MCF 10A (cell line): ENCODE measurements around the gene FSCN2. TPM values are rescaled to one million over a fixed set of nuclear protein-coding genes. Genes with fewer than 3 reads are reported as not detected.

ENCODE experiments used
- BruUV-seq: library from RNA; stranded (reverse); fragments of 400-500 nt; replicated peaks from 2 replicates; lab custom pipeline; 2021; lab: Mats Ljungman, UMichigan
- CTCF ChIA-PET: fragments of 300-600 bp; sonication (Branson Sonifier 250); formaldehyde crosslinking; extraction: SDS; loops from one replicate; lab custom pipeline; 2021; ENCODE audit warnings: antibody characterized with exemption, inconsistent platforms; lab: Yijun Ruan, JAX
- POLR2A ChIA-PET: fragments of 300-600, 350-650 bp; sonication (Branson Sonifier 250); formaldehyde crosslinking; extraction: SDS; loops from one replicate; lab custom pipeline; 2020; ENCODE audit warnings: antibody characterized with exemption, inconsistent platforms; lab: Yijun Ruan, JAX
- DNase-seq: peaks from one replicate; pipeline ENCODE4 v3.0.0-alpha.2; 2018; ENCODE audit not compliant: unreplicated experiment
- H3K27ac Mint-ChIP-seq: one replicate; pipeline ENCODE4 v1.8.0; 2022; ENCODE audit warnings: mild to moderate bottlenecking, low read depth, mixed read lengths; ENCODE audit not compliant: unreplicated experiment
- H3K27me3 Mint-ChIP-seq: one replicate; pipeline ENCODE4 v1.8.0; 2022; ENCODE audit warnings: mixed read lengths; ENCODE audit not compliant: insufficient read depth, unreplicated experiment
- H3K36me3 Mint-ChIP-seq: one replicate; pipeline ENCODE4 v1.8.0; 2022; ENCODE audit warnings: mild to moderate bottlenecking, moderate library complexity, mixed read lengths; ENCODE audit not compliant: insufficient read depth, unreplicated experiment
- H3K4me1 Mint-ChIP-seq: one replicate; pipeline ENCODE4 v1.8.0; 2022; ENCODE audit warnings: mixed read lengths; ENCODE audit not compliant: insufficient read depth, unreplicated experiment
- H3K4me3 Mint-ChIP-seq: one replicate; pipeline ENCODE4 v1.8.0; 2022; ENCODE audit warnings: mild to moderate bottlenecking, moderate library complexity, mixed read lengths; ENCODE audit not compliant: unreplicated experiment
- H3K9me3 Mint-ChIP-seq: one replicate; pipeline ENCODE4 v1.8.0; 2022; ENCODE audit warnings: mixed read lengths; ENCODE audit not compliant: unreplicated experiment
- CTCF ChIP-seq: fragments of 200-600 bp; IDR thresholded peaks from one replicate; pipeline ENCODE4 v1.8.0; 2022; ENCODE audit warnings: antibody characterized with exemption, mild to moderate bottlenecking; ENCODE audit not compliant: unreplicated experiment
- intact Hi-C: fragments of 100-400 bp; cut with micrococcal nuclease; formaldehyde crosslinking; loops from 2 replicates; pipeline ENCODE4 v1.14.1; 2022
- total RNA-seq: library from RNA; stranded (reverse); gene quantifications from 2 replicates; pipeline ENCODE4 v1.2.3, GENCODE V29; 2022

FSCN2 gene
- total RNA-seq, 1 experiment from 2014 or later: not detected

- ChIA-PET POLR2A (interaction anchor here (0.6 to 0.8 kb wide), 3 partner anchors 76 to 342 kb away, joined by 3 to 4 read pairs (median 3); partner anchors contain the start of gene MRPL12), CTCF (interaction anchor here (0.6 to 2.0 kb wide), 8 partner anchors 86 to 495 kb away, joined by 3 to 29 read pairs (median 4); no protein-coding TSS in a partner anchor)
- BruUV-seq: no TSS peak
- H3K9me3 Mint-ChIP-seq: no peaks in the 10 kb centered on the region
- H3K4me3 Mint-ChIP-seq: no peak overlapping the region
- TF ChIP-seq CTCF: no peak
- no peaks in the 10 kb centered on the region for H3K27me3 Mint-ChIP-seq
- H3K36me3 Mint-ChIP-seq: peaks cover 6% of the 10 kb centered on the region
- H3K27ac Mint-ChIP-seq: no peak overlapping the region
- intact Hi-C loops: loop anchor here (2.0 kb wide), 1 partner anchor 340 kb away; no protein-coding TSS in a partner anchor
- no peak for DNase-seq
- no peaks in the 10 kb centered on the region for H3K4me1 Mint-ChIP-seq
Observed at GRCh38 chr17:81483085-81483861, 44.9 kb upstream of the FSCN2 start.

- H3K27me3 Mint-ChIP-seq: no peaks in the 10 kb centered on the region
- peaks cover 6% of the 10 kb centered on the region for H3K36me3 Mint-ChIP-seq
- no peaks in the 10 kb centered on the region for H3K9me3 Mint-ChIP-seq
- H3K4me3 Mint-ChIP-seq: no peak overlapping the region
- ChIA-PET POLR2A (interaction anchor here (0.6 to 0.8 kb wide), 3 partner anchors 77 to 343 kb away, joined by 3 to 4 read pairs (median 3); partner anchors contain the start of gene MRPL12), CTCF (interaction anchor here (0.6 to 2.0 kb wide), 9 partner anchors 19 to 1742 kb away, joined by 3 to 29 read pairs (median 5); no protein-coding TSS in a partner anchor)
- no peaks in the 10 kb centered on the region for H3K4me1 Mint-ChIP-seq
- H3K27ac Mint-ChIP-seq: no peak overlapping the region
- intact Hi-C loops: loop anchor here (1.0 to 2.0 kb wide), 4 partner anchors 89 to 341 kb away; partner anchors contain the start of gene BAHCC1
- no peak for TF ChIP-seq CTCF
- BruUV-seq: no TSS peak
- DNase-seq: no peak
Observed at GRCh38 chr17:81483862-81484194, 44.3 kb upstream of the FSCN2 start.

- no peak overlapping the region for H3K4me3 Mint-ChIP-seq
- H3K27me3 Mint-ChIP-seq: no peaks in the 10 kb centered on the region
- DNase-seq: peak; percentile 70
- no peaks in the 10 kb centered on the region for H3K9me3 Mint-ChIP-seq
- ChIA-PET POLR2A (interaction anchor here (0.6 to 1.4 kb wide), 16 partner anchors 25 to 262 kb away, joined by 3 to 8 read pairs (median 4); partner anchors contain the start of genes BAHCC1, CEP131, MRPL12 and SLC38A10), CTCF (interaction anchor here (0.6 to 2.0 kb wide), 39 partner anchors 16 to 1743 kb away, joined by 3 to 29 read pairs (median 4); partner anchors contain the start of gene BAHCC1)
- H3K36me3 Mint-ChIP-seq: peaks cover 6% of the 10 kb centered on the region
- peak; percentile 98 for TF ChIP-seq CTCF
- BruUV-seq: no TSS peak
- no peaks in the 10 kb centered on the region for H3K4me1 Mint-ChIP-seq
- intact Hi-C loops: loop anchor here (1.0 to 2.0 kb wide), 3 partner anchors 90 to 231 kb away; partner anchors contain the start of gene BAHCC1
- no peak overlapping the region for H3K27ac Mint-ChIP-seq
Observed at GRCh38 chr17:81484195-81484979, 43.8 kb upstream of the FSCN2 start.
